Left forelimb (tissue), 1 donor: ENCODE measurements around the gene MTX3.

Experiments
- DNase-seq: peaks from one replicate; pipeline ENCODE4 v3.0.0-alpha.2; 2018; ENCODE audit warnings: low spot score

Gene MTX3

DNA sequence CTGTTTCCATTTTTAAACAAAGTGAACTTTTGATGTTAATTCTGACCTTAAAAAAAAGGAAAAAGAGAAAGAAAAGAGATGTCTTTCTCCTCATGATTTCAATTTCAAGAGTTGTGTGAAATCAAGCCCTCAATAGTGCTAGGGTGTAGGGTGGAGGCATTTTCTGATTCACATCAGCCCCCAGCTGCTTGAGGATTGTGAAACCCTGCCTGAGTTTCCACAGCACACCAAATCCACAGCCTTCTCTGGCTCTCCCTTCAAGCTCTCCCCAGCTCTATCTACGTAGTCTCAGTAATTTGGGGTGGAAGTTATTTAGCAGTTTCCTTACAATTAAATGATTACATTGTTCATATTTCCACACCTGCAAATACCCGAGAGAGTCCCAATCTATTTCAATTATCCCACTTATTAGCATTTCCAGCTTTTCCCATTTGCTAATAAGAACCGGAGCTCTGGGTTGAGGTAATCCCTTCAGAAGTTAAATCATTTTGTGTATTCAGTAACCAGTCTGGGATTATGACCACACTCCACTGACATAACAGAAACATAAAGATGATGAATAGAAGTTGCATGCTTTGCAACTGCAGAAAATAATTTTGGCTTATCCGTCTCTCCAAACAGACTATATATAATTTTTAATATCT, 54.9 kb downstream of the MTX3 start:
- no peak for DNase-seq

DNA sequence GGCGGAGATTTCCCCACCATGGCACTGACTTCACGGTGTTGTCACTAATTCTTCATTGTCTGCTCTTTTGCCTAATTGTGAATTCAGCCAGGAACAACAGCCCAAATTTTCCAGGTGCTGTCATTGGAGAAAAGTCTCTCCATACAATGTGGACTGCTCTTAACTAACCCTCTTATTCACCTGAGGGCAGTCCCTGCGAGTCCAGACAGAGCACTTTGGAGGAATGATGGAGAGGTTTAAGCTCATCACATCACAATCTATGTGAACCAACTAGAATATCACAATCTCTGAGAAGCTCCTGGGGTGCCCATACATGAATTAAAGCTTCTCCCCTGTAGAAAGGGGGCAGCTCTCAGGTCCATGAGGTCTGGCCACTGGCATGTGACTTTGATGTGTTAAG, 56.4 kb downstream of the MTX3 start:
- no peak for DNase-seq

DNA sequence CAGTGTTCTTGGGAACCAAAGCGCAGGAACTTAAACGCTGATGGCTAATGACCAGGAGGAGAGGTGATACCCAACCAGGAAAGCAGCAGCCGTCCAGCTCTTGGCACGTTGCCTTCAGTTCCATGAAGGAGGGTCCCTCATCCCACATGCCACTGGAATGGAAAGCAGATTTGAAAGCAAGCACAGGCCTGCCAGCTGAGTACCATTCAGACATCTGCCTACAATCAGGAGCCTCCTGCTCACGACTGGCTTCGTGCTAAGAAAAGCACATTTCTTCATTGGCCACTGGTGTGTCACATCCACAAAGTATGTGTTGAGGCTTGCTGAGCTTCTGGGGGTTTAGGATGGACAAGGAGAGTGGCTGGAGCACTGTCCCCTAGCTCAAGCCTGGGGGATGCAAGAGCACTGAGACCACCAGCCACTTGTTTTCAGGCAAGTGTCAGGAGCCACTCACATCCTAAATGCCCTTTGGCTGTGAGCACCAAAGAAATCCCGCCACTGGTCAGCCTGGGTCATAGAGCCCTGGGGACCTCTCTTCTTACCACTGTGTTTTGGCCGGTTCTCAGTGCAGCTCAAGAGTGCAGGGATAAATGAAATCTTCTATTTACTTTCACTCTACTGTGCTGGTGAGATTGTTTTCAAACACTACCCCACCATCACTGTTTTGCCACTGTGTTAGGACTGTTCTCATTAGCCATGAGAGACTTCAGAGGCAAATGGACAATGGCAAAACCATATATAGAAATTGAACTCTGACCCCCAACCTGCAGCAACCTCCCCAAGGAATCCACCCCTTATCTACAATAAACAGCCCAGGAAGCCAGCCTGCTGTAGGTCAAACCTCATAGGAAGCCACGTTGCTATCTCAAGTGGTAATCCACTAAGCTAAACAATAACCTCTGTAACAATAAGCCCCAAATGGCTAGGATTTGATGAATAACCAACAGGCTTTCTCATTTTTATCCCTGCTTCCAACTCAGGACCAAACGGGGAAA, 58.3 kb downstream of the MTX3 start:
- no peak for DNase-seq

DNA sequence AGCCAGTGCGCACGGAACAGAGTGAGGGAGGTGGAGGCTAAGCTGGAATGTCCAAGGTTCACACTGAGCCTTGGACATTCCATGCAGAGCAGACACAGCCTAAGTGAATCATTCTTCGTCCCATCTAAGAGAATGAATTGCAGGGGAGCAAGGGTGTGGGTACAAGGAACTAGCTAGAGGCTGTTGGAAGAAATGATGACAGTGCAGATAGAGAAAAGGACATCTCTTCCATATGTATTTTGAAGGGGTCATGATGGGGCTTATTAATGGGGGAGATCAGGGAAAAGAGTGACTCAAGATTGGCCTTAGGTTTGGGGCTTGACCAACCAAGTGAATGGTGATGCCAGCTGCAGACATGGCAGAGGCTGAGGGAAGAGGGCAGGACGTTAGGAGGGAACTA, 59.2 kb downstream of the MTX3 start:
- no peak for DNase-seq

DNA sequence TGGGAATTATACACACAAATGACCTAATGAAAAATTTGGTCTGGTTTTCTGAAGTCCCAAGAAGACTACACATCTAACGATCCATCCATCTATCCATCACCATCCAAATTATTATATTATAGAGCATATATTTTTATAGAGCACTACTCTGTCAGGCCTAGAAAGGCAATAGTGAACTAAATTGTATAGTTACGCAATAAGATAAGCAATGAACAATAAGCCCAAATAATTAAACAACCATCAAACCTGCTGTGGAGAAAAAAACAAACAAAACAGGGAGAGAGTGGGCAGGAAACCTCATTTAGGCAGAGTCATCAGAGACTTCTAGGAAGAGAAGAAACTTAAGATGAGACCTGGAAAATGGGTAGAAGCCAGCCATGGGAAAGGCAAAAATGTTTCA, 59.7 kb downstream of the MTX3 start:
- DNase-seq, result no peak

DNA sequence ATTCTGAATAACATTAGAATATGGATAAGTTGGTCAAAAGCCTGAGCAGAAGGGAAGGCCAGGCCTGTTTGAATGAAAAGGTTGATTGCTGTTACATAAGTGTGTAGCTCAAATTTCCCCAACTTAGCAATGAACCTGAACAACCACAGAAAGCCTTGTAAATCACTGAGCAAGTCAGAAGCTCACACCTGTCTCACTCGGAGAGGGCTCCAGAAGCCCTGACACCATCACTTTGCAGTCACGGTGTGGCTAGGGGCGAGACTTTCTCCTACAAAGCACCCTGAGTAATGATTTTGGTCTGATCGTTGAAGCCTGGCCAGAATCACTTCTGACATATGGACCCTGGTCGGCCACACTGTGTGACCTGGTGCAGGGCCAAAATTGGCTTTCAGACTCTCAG, 62.0 kb downstream of the MTX3 start:
- no peak for DNase-seq
